CD14-positive monocyte (primary cell): ENCODE results near the gene NRXN3. TPM values are rescaled to one million over a fixed set of nuclear protein-coding genes. Genes with fewer than 3 reads are reported as not detected.

Experiments used
- DNase-seq, 3 donors: peaks; one replicate each; pipeline ENCODE4 v3.0.0-alpha.2; 2011 to 2022
- H2AFZ ChIP-seq: 2 replicates; pipeline ENCODE4 v1.6.0; 2012; ENCODE audit warnings: mild to moderate bottlenecking, low read depth, low read length, inconsistent platforms; ENCODE audit not compliant: insufficient read depth, poor library complexity, severe bottlenecking
- H3K27ac ChIP-seq, 2 donors: 1 replicate in 1 of 2; 2 replicates in 1 of 2; pipeline ENCODE4 v1.5.1; 2012 to 2013; ENCODE audit warnings: low read length in 2 of 2, control low read depth in 1 of 2, inconsistent platforms in 1 of 2, low read depth in 1 of 2, mild to moderate bottlenecking in 1 of 2
- H3K27me3 ChIP-seq, 2 donors: one replicate each; pipeline versions ENCODE4 v1.6.0 to v1.6.1; 2011 to 2013; ENCODE audit warnings: low read length in 2 of 2; ENCODE audit not compliant: control insufficient read depth in 2 of 2, insufficient read depth in 2 of 2
- H3K36me3 ChIP-seq, 2 donors: replicated peaks in 1 of 2; 1 replicate in 1 of 2; 2 replicates in 1 of 2; pipeline versions ENCODE4 v1.5.1 to v1.6.1; 2012 to 2013; ENCODE audit warnings: low read length in 2 of 2, control low read depth in 1 of 2, inconsistent platforms in 1 of 2, mild to moderate bottlenecking in 1 of 2; ENCODE audit not compliant: insufficient read depth in 2 of 2, control insufficient read depth in 1 of 2
- H3K4me1 ChIP-seq, 2 donors: 1 replicate in 1 of 2; 2 replicates in 1 of 2; pipeline versions ENCODE4 v1.5.1 to v1.6.1; 2012 to 2013; ENCODE audit warnings: low read length in 2 of 2, control low read depth in 1 of 2, inconsistent platforms in 1 of 2, mild to moderate bottlenecking in 1 of 2, moderate library complexity in 1 of 2; ENCODE audit not compliant: insufficient read depth in 2 of 2, control insufficient read depth in 1 of 2
- H3K4me2 ChIP-seq: replicated peaks from 2 replicates; pipeline ENCODE3; 2012; ENCODE audit warnings: low read length, moderate library complexity, mild to moderate bottlenecking; ENCODE audit not compliant: poor library complexity, severe bottlenecking; ENCODE audit errors: extremely low read depth
- H3K4me3 ChIP-seq, 3 experiments: fragments of 200-600 bp in 1 of 3; sonication (generic) in 1 of 3; replicated peaks in 1 of 3; 1 replicate in 2 of 3; 2 replicates in 1 of 3; pipeline ENCODE4 v1.5.1; 2011 to 2013; ENCODE audit warnings: low read length in 3 of 3, mild to moderate bottlenecking in 3 of 3, control low read depth in 2 of 3, low read depth in 2 of 3, inconsistent platforms in 1 of 3, moderate library complexity in 1 of 3
- H3K79me2 ChIP-seq: 2 replicates; pipeline ENCODE4 v1.6.0; 2012; ENCODE audit warnings: mild to moderate bottlenecking, control low read depth, inconsistent platforms, low read length, moderate library complexity; ENCODE audit not compliant: insufficient read depth
- H3K9ac ChIP-seq: 2 replicates; pipeline ENCODE4 v1.6.0; 2017; ENCODE audit warnings: low read length, mild to moderate bottlenecking; ENCODE audit not compliant: insufficient read depth, poor library complexity, severe bottlenecking
- H3K9me3 ChIP-seq, 2 donors: replicated peaks in 1 of 2; 1 replicate in 1 of 2; 2 replicates in 1 of 2; pipeline versions ENCODE4 v1.5.1 to v1.6.1; 2012 to 2013; ENCODE audit warnings: low read length in 2 of 2, control low read depth in 1 of 2; ENCODE audit not compliant: control insufficient read depth in 1 of 2, insufficient read depth in 1 of 2
- H4K20me1 ChIP-seq: 2 replicates; pipeline ENCODE4 v1.6.0; 2012; ENCODE audit warnings: mild to moderate bottlenecking, low read length, control low read depth, moderate library complexity; ENCODE audit not compliant: insufficient read depth
- H3K27ac Mint-ChIP-seq, 7 donors: one replicate each; pipeline ENCODE4 v1.8.0; 2020; ENCODE audit warnings: mild to moderate bottlenecking in 7 of 7, mixed read lengths in 7 of 7, moderate library complexity in 6 of 7, inconsistent platforms in 2 of 7
- H3K27me3 Mint-ChIP-seq, 3 donors: one replicate each; pipeline ENCODE4 v1.8.0; 2021 to 2022; ENCODE audit warnings: low read depth in 3 of 3, mild to moderate bottlenecking in 3 of 3, mixed read lengths in 3 of 3, moderate library complexity in 3 of 3, inconsistent platforms in 1 of 3
- H3K36me3 Mint-ChIP-seq, 2 donors: one replicate each; pipeline ENCODE4 v1.8.0; 2020; ENCODE audit warnings: mixed read lengths in 2 of 2, inconsistent platforms in 1 of 2, mild to moderate bottlenecking in 1 of 2
- H3K4me1 Mint-ChIP-seq: one replicate; pipeline ENCODE4 v1.8.0; 2020; ENCODE audit warnings: mild to moderate bottlenecking, mixed read lengths
- H3K4me3 Mint-ChIP-seq, 2 donors: one replicate each; pipeline ENCODE4 v1.8.0; 2020; ENCODE audit warnings: mild to moderate bottlenecking in 2 of 2, mixed read lengths in 2 of 2, moderate library complexity in 1 of 2
- H3K9me3 Mint-ChIP-seq, 7 donors: one replicate each; pipeline ENCODE4 v1.8.0; 2020 to 2022; ENCODE audit warnings: mixed read lengths in 7 of 7, mild to moderate bottlenecking in 6 of 7, moderate library complexity in 6 of 7, inconsistent platforms in 2 of 7
- WGBS: methylation state at CpG from one replicate; pipeline ENCODE4 v1.1.5; 2013; ENCODE audit warnings: missing lambda C conversion rate; ENCODE audit not compliant: insufficient coverage; 5-methylcytosine and 5-hydroxymethylcytosine counted together
- intact Hi-C, 2 donors: fragments of 100-400 bp; cut with micrococcal nuclease; formaldehyde crosslinking; loops; one replicate each; pipeline versions ENCODE4 v1.15.0 to v1.15.1; 2023
- polyA plus RNA-seq, 3 donors: library from polyadenylated mRNA; depleted of rRNA in 1 of 3; unstranded in 2 of 3; stranded (reverse) in 1 of 3; fragments of 300-500 nt in 2 of 3; fragments of >200 nt in 1 of 3; fragmentation: Illumina TruSeq in 2 of 3; gene quantifications; 1 replicate in 2 of 3; 2 replicates in 1 of 3; pipeline ENCODE4 v1.2.3, GENCODE V29; 2012 to 2021
- TF ChIP-seq, protein P1 (sequence below): fragments of 200-600 bp; IDR thresholded peaks from one replicate; pipeline ENCODE4 v1.8.0; 2022; ENCODE audit warnings: antibody characterized with exemption, mild to moderate bottlenecking

NRXN3 gene
- polyA plus RNA-seq, 3 donors = not detected

DNA sequence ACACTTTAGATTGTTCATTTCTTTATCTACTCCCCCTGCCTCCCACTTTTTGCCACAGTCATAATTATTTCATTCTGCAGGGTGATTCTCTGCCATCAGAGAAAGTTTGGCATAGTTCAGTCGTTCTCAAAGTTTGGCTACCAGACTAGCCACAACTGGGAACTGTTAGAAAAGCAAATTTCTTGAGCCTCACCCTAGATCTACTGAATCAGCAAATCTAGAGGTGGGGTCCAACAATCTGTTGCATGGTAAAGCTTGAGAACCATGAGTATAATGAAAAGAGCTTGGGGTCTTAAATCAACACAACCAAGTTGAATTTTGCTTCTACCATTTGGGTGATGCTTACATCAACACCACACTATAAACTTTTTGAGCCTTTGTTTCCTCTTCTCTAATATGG lies 172.7 kb downstream of the NRXN3 start:
- Mint-ChIP-seq H3K36me3 (no peaks in the 10 kb centered on the region), H3K9me3 (peaks cover 0 to 2% (median 0%) of the 10 kb centered on the region in 7 donors), H3K4me3 (no peak overlapping the region), H3K4me1 (no peaks in the 10 kb centered on the region), H3K27me3 (peaks cover 2 to 3% (median 3%) of the 10 kb centered on the region in 3 donors), H3K27ac (no peak overlapping the region)
- Histone ChIP-seq H3K36me3 (no peaks in the 10 kb centered on the region), H3K9me3 (no peaks in the 10 kb centered on the region), H3K4me3 (no peak overlapping the region), H2AFZ (no peak overlapping the region), H3K4me1 (no peaks in the 10 kb centered on the region), H3K79me2 (no peaks in the 10 kb centered on the region), H4K20me1 (no peaks in the 10 kb centered on the region), H3K9ac (no peak overlapping the region), H3K27ac (no peak overlapping the region), H3K4me2 (no peak overlapping the region), H3K27me3 (no peaks in the 10 kb centered on the region)
- TF ChIP-seq, protein P1, sequence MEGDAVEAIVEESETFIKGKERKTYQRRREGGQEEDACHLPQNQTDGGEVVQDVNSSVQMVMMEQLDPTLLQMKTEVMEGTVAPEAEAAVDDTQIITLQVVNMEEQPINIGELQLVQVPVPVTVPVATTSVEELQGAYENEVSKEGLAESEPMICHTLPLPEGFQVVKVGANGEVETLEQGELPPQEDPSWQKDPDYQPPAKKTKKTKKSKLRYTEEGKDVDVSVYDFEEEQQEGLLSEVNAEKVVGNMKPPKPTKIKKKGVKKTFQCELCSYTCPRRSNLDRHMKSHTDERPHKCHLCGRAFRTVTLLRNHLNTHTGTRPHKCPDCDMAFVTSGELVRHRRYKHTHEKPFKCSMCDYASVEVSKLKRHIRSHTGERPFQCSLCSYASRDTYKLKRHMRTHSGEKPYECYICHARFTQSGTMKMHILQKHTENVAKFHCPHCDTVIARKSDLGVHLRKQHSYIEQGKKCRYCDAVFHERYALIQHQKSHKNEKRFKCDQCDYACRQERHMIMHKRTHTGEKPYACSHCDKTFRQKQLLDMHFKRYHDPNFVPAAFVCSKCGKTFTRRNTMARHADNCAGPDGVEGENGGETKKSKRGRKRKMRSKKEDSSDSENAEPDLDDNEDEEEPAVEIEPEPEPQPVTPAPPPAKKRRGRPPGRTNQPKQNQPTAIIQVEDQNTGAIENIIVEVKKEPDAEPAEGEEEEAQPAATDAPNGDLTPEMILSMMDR = no peak
- intact Hi-C loops = no loop called here
- WGBS = no CpG with 5 or more reads among the region's 1 CpG
- DNase-seq = no peak

GRCh38 chr14:78344290-78344689 lies 174.1 kb downstream of the NRXN3 start:
- no peak overlapping the region for H2AFZ ChIP-seq
- Mint-ChIP-seq H3K9me3 (peaks cover 0 to 2% (median 0%) of the 10 kb centered on the region in 7 donors), H3K27ac (no peak overlapping the region), H3K4me3 (no peak overlapping the region), H3K27me3 (peaks cover 2 to 3% (median 3%) of the 10 kb centered on the region in 3 donors), H3K36me3 (no peaks in the 10 kb centered on the region), H3K4me1 (no peaks in the 10 kb centered on the region)
- TF ChIP-seq, protein P1 = no peak
- no peaks in the 10 kb centered on the region for H3K9me3 ChIP-seq
- intact Hi-C loops = no loop called here
- H4K20me1 ChIP-seq = no peaks in the 10 kb centered on the region
- H3K9ac ChIP-seq = no peak overlapping the region
- no peaks in the 10 kb centered on the region for H3K27me3 ChIP-seq
- H3K27ac ChIP-seq = no peak overlapping the region
- H3K4me1 ChIP-seq = no peaks in the 10 kb centered on the region
- no peaks in the 10 kb centered on the region for H3K36me3 ChIP-seq
- no peak for DNase-seq
- H3K4me2 ChIP-seq = no peak overlapping the region
- no peaks in the 10 kb centered on the region for H3K79me2 ChIP-seq
- 84% methylated on average over 4 of the region's 4 CpGs for WGBS
- H3K4me3 ChIP-seq = no peak overlapping the region
